Fibroblast of upper back skin (primary cell): ENCODE measurements around the gene BIK.
"Not testable (repeated sequence)": the region's sequence is repeated elsewhere in the genome, so short reads cannot be mapped to it uniquely, and the experiment has no call there.

Experiments used
- DNase-seq: peaks from one replicate; pipeline ENCODE4 v3.0.0-alpha.2; 2013

The BIK gene

GRCh38 chr22:43110444-43110926, at the start of gene BIK:
Gene BIK (plus strand): TSS chr22:43110750. CDS start chr22:43124023, 13,273 bp downstream.
- DNase-seq: no peak

GRCh38 chr22:43066134-43066533, 44.4 kb upstream of the BIK start:
- DNase-seq: no peak

GRCh38 chr22:43066844-43067385, 43.6 kb upstream of the BIK start:
- DNase-seq: peak; percentile 60

GRCh38 chr22:43077121-43077877, 33.3 kb upstream of the BIK start:
- no peak for DNase-seq

GRCh38 chr22:43078522-43078921, 32.0 kb upstream of the BIK start:
- no peak for DNase-seq

- no peak for DNase-seq
These were observed 30.8 kb upstream of the BIK start for GRCh38 chr22:43079742-43080141.

- no peak for DNase-seq
These were observed 29.9 kb upstream of the BIK start for GRCh38 chr22:43080616-43081015.

- no peak for DNase-seq
These were observed 28.6 kb upstream of the BIK start for GRCh38 chr22:43081968-43082367.

GRCh38 chr22:43085658-43086606, 24.6 kb upstream of the BIK start:
- no peak for DNase-seq

- no peak for DNase-seq
These were observed 21.9 kb upstream of the BIK start for GRCh38 chr22:43088627-43088983.

- DNase-seq: peak; percentile 84
These were observed 21.4 kb upstream of the BIK start, which contains the start of gene TTLL1 for GRCh38 chr22:43088984-43089717. Gene TTLL1 (minus strand): TSS chr22:43089391. CDS start chr22:43075586, 13,805 bp downstream.

GRCh38 chr22:43090130-43090789, 20.3 kb upstream of the BIK start:
- peak; percentile 92 for DNase-seq

GRCh38 chr22:43092085-43092484, 18.5 kb upstream of the BIK start:
- no peak for DNase-seq

- DNase-seq: no peak
These were observed 16.5 kb upstream of the BIK start for GRCh38 chr22:43094085-43094484.

- no peak for DNase-seq
These were observed 16.0 kb upstream of the BIK start for GRCh38 chr22:43094551-43094950.

GRCh38 chr22:43096420-43096819, 14.1 kb upstream of the BIK start:
- no peak for DNase-seq

GRCh38 chr22:43098356-43098755, 12.2 kb upstream of the BIK start:
- DNase-seq: no peak

GRCh38 chr22:43099095-43099494, 11.5 kb upstream of the BIK start:
- DNase-seq: no peak

- DNase-seq: no peak
These were observed 10.3 kb upstream of the BIK start for GRCh38 chr22:43100225-43100624.

- no peak for DNase-seq
These were observed 9.2 kb upstream of the BIK start for GRCh38 chr22:43101306-43101705.

GRCh38 chr22:43104056-43104625, 6.4 kb upstream of the BIK start:
- DNase-seq: not testable (repeated sequence)

- not testable (repeated sequence) for DNase-seq
These were observed 5.6 kb upstream of the BIK start for GRCh38 chr22:43104950-43105349.
